Measurements from ENCODE around the gene ZNF473. TPM values are rescaled to one million over a fixed set of nuclear protein-coding genes. Genes with fewer than 3 reads are reported as not detected.

ZNF473 gene
- total RNA-seq, 1 donor: 7.3 TPM

DNA sequence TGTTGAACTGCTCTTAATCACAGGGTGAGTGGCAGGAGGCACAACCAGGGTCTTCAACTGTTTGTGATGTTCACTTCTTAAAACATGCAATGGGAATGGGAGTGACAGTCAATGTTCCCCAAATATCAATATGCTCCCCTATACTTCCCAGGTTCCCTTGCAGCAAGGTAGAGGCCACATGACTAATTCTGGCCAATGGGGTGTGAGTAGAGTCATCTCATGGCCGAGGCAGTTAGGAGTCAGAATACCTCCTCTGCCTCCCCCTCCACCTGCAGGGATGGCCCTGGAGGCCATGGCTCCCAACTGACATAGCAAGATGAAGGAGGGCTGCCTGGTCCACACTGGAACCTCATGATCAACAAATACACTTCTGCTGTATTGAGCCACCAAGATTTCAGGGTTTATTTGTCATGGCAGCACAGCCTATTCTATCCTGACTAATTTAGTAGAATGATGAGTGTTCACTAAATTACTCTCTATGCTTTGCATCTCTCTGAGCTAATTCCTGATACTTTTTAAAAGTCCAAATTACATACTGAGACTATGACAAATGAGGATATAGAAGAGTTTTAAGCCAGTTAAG, 9.5 kb upstream of the ZNF473 start:
- no peak overlapping the region for H3K4me3 ChIP-seq (ENCODE audit: low read depth, low read length)
- no peak for DNase-seq (ENCODE audit: low read depth)
- no peak for TF ChIP-seq CTCF (IDR thresholded peaks at IDR 0.05; ENCODE audit: insufficient read depth, low read depth, low read length)

- no peak for DNase-seq (ENCODE audit: low read depth)
- TF ChIP-seq CTCF (IDR thresholded peaks at IDR 0.05; ENCODE audit: insufficient read depth, low read depth, low read length): no peak
These were observed 5.3 kb upstream of the ZNF473 start for GRCh38 chr19:50020481-50020880.

GRCh38 chr19:50022823-50023222, 3.0 kb upstream of the ZNF473 start:
- TF ChIP-seq CTCF (IDR thresholded peaks at IDR 0.05; ENCODE audit: insufficient read depth, low read depth, low read length): no peak
- H3K4me3 ChIP-seq (ENCODE audit: low read depth, low read length): no peak overlapping the region
- DNase-seq (ENCODE audit: low read depth): no peak

More at GRCh38 chr19:50020481-50020880, 5.3 kb upstream of the ZNF473 start:
- H3K4me3 ChIP-seq (ENCODE audit: low read depth, low read length): no peak overlapping the region

DNA sequence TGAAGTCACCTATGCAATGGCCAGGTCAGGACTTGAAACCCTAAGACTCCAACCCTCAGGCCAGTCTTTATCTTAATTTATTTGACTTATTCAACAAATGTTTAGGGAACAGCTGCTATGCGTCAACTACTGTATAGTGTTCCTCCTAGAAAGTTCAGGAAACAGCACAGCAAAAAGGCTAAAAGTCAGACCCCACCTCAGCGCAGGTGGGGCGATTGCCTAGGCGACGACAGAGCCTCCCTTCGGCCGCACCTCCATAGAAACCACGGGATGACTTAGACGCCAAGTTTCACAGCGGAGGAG, 1.1 kb upstream of the ZNF473 start:
- TF ChIP-seq CTCF (IDR thresholded peaks at IDR 0.05; ENCODE audit: insufficient read depth, low read depth, low read length): no peak
- DNase-seq (ENCODE audit: low read depth): no peak
- peak overlapping the region; percentile 99 for H3K4me3 ChIP-seq (ENCODE audit: low read depth, low read length)

DNA sequence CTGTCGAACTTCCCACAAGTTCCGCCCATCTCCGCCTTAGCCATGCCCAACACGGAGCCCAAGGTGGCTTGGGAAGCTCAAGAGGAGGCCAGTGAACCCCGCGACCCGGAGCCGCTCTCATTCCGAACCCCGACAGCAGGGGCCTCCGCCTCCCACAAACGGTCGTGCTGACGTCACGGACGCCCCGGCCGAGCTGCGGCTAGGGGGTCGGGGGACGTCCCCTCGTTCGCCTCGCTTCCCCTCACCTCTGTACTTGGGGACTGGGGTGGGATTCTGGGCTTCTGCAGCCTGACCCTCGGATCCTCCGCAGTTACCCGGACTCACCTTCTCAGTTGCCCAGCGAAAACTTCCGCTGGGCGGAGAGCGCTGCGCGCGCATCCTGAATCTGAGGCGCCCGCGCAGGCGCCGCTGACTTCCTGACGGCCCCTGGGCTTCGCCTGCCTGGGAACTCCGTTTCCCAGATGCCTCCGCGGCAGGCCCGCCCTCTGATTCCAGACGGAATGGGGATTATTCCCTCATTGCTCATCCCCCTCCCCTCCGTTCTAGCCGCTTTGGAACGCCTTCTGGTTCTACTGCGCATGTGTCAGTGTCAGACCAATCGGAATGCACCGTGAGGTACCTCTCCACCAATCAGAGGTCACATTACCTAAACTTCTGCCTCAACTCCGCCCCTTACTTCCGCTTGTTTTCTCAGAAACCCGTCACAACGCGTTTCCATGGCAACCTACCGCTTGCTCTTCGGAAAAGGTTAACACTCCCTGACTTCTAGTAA, 597 bp upstream of the ZNF473 start, which contains the start of gene VRK3:
TSS of gene VRK3 (minus strand) at position 351 of the 772 bp plus-strand sequence. CDS start 9,210 bp downstream, outside the sequence.
- peak; percentile 100 for DNase-seq (ENCODE audit: low read depth)
- TF ChIP-seq CTCF (IDR thresholded peaks at IDR 0.05; ENCODE audit: insufficient read depth, low read depth, low read length): no peak
- peak within 1 kb of the TSS; percentile 99 for H3K4me3 ChIP-seq (ENCODE audit: low read depth, low read length)

- TF ChIP-seq CTCF (IDR thresholded peaks at IDR 0.05; ENCODE audit: insufficient read depth, low read depth, low read length): no peak
- DNase-seq (ENCODE audit: low read depth): no peak
- peak overlapping the region; percentile 90 for H3K4me3 ChIP-seq (ENCODE audit: low read depth, low read length)
These were observed 723 bp downstream of the ZNF473 start for GRCh38 chr19:50026550-50026906.

Data from fibroblast of villous mesenchyme (primary cell).